HT-29 (cell line): ENCODE data around the gene MIDN. TPM values are rescaled to one million over a fixed set of nuclear protein-coding genes. Genes with fewer than 3 reads are reported as not detected.
A peak's percentile ranks its signal among the peaks of the same experiment; 100 is the strongest.
"Not testable (repeated sequence)": the region's sequence is repeated elsewhere in the genome, so short reads cannot be mapped to it uniquely, and the experiment has no call there.

Source experiments
- DNase-seq: peaks from one replicate; pipeline ENCODE4 v3.0.0-alpha.2; 2015; ENCODE audit warnings: low spot score
- total RNA-seq: library from RNA; depleted of rRNA; stranded (reverse); fragments of >200 nt; shearing (Covaris generic); gene quantifications from 2 replicates; pipeline ENCODE4 v1.2.3, GENCODE V29; 2014

Gene MIDN
- total RNA-seq, 1 experiment from 2014 or later, result 38.6 TPM

DNA sequence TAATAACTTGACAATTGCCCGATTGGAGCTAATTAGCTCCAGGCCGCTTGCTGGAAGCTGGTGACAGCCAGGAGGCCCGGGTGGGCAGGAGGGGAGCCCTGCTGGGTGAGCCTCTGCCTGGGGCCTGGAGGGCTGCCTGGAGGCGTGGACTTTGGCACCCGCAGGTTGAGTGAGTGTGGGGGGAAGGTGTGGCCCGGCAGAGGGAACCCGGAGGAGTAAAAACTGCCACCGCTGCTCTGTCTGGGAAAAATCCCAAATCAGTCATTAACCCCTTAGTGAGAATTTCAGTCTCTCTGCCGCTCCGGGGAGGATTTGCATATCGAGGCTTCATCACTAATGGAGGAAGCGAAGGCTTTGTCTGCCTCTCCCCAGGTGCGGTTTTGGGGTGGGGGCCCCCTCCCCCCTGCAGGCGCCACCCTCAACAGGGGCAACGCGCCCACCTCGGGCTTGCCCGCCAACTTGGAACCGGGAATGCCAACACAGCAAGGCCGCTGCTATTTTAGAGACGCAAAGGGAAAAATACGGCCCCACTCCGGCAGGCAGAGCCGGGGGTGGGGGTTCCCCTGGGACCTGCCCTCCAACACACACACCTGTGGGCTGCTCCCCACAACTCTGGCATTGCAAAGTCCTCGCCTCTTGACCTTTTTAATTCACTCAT is 43.5 kb downstream of the MIDN start:
- DNase-seq, result no peak

DNA sequence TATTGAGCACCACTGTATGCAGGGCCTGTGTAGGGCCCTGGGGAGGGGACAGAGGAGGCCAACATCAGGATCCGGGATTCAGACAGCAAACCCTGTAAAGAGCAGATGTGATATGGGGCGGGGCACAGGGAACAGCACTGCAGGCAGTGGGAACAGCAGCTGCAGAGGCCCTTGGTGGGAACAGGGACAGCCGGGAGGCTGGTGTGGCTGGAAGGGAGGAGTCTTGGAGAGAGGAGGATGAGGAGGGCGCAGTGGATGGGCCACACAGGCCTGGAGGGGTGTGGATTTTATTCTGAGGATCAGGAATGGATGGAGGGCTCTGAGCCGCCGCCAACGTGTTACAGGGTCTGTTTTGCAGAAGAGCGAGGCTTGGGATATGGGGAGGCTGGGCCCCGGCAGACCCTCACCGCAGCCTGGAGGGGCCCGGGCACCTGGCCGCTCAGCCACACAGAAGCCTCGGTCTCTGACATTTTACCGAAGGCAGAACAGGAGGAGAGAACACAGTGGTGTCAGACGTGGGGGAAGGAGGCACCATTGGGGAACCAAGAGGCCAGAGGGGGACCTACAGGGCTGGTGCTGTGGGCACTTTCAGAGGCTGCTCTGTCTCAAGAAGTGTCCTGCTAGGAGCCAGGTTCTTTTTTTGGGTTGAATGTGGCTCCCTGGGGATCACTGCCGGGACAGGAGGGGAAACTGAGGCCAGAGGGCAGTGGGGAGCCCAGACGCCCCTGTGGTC is 44.2 kb downstream of the MIDN start:
- no peak for DNase-seq

DNA sequence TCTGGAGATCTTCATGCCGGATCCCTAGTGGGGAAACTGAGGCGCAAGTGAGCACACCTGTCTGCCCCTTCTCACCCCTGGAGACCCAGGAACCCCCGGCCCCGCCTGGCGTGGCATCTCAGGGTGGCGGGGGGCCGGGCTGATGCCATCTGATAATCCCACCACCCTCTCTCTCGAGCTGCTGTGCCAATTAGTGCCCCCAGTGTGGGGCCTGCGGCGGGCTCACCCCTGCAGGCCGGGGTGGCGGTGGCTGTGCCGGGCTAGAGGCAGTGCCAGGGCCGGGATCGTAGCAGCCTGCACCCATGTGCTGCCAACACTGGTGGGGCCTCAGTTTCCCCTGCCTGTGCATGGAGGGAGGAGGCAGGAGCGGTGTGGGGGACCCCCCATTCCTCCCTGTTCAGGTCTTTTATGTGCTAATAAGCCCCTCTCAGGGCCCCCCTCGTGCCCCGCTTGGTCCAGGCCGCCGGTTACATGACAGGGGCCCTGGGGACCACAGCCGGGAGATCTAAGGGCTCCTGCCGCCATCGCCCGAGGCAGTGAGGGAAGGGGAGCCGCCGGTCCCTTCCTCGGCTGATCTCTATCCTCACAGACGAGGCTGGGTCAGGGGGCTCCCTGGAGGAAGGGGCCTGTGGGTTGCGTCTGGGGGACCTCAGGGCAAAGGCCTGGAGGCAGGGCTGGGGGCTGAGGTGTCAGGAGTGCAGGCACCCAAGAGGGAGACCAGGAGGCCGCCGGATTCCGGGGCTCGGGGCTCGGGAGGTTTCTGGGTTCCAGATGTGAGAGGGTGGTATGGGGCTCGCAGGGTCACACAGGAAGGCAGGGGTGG is 45.6 kb downstream of the MIDN start:
- no peak for DNase-seq

DNA sequence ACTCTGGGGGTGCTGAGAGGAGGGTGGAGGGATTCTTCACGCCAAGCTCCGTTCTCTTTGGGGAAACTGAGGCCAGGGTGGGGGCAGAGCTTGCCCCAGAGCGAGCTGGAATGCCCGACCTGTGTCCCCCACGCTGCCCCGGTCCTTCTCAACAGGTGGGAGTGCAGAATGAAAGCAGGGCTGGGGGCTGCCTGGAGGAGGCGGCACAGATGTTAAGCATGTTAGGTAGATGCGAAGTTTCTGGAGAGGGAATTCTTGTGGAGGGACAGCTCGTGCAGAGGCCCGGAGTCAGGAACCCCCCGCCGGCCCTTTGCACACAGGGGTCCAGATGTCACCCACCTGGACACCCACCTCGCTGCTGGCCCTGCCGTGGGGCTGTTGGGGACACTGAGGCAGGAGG is 46.3 kb downstream of the MIDN start:
- no peak for DNase-seq

DNA sequence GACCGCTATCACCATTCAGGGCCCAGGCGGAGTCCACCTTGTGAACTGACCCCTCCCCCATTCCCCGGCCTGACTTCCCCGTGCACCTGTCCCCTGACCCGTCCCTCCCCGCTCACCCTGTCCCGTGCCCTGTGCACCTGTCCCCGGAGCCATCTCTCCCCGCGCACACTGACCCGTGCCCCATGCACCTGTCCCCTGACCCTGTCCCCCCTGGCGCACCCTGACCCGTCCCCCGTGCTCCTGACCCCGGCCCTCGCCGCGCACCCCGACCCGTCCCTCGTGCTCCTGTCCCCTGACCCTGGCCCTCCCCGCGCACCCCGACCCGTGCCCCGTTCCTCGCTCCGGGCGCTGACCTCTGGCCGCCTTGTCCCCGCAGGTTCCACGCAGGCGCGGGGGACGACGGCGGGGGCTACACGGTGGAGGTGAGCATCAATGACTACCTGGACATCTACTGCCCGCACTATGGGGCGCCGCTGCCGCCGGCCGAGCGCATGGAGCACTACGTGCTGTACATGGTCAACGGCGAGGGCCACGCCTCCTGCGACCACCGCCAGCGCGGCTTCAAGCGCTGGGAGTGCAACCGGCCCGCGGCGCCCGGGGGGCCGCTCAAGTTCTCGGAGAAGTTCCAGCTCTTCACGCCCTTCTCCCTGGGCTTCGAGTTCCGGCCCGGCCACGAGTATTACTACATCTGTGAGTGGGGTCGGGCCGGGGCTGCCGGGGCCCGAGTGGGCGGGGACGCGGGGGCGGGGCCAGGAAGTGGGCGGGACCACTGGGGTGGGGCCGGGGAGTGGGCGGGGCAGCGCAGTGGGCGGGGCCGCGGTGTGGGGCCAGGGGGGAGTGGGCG is 47.0 kb downstream of the MIDN start:
- no peak for DNase-seq

DNA sequence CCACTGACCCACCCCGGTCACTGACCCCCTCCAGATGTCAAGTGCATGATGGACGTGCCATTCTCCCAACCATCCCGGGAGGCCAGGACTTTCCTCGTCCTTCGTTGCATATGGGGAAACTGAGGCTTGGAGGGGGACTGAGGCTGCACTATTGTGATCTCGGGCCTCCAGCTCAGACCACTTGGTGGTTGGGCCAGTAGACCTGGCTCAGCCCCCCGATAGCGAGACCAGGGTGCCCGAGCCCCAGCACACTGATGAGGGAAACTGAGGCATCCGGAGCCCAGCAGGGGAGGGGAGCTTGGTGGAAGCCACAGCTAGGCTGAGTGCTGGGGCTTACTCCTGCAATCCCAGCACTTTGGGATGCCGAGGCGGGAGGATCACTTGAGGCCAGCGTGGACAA is 47.7 kb downstream of the MIDN start:
- no peak for DNase-seq

DNA sequence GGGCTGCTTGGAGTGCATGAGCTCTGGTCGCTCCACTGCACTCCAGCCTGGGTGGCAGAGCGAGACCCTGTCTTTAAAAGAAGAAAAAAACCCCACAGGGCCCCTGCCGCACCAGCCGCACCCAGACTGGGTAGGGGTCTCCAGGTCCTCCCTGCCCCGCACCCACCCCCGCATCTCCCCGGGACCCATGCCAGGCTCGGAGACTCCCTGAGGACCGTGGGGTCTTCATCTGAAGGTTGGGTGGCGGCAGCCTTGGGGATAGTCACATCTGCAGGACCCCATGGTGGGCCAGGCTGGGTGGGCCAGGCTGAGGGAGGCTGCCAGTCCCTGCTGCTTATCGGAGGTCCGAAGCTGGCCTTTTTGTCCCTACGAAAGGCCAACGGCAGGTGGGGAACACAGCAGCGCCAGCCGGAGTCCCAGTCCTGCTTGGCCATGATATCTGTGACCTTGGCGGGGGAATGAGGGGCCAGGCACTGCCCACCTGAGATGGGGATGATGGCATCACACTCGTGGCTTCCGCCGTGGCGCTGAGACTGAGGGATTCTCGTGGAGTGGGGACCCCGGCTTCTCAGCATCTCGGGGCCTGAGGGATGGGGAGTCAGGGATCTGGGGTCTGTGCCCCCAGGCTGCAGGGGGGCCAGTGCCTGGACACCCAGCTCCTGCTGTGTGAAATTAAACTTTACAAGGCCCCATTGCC is 48.3 kb downstream of the MIDN start:
- DNase-seq, result no peak

DNA sequence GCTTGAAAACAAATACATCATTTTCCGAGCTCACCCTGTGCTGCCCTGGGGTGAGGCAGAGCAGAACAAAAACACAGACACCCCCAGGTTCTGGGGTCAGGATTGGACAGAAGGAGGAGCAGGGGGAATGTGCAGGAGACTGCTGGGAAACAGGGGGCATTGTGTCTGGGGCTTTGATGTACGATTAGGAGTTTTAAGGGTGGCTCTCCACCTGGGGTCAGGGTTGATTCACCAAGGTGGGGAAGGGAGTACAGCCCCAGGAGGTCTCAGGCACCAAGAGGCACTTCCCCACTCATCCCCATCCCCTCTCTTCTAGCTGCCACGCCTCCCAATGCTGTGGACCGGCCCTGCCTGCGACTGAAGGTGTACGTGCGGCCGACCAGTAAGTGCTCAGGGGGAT is 49.9 kb downstream of the MIDN start:
- DNase-seq, result no peak

DNA sequence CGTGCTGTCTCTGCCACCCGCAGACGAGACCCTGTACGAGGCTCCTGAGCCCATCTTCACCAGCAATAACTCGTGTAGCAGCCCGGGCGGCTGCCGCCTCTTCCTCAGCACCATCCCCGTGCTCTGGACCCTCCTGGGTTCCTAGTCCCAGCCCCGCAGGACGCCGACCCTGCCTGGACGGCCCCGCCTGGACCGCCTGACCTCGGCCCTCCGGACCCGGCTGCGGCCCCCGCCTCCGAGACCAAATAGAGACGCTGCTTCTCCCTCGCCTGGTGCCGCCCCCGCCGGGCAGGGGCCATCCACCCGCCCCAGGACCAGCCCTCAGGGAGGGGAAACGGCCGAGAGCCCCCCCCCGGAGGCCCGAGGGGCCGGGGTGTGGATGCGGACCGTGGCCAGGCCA is 51.4 kb downstream of the MIDN start:
- DNase-seq, result no peak

DNA sequence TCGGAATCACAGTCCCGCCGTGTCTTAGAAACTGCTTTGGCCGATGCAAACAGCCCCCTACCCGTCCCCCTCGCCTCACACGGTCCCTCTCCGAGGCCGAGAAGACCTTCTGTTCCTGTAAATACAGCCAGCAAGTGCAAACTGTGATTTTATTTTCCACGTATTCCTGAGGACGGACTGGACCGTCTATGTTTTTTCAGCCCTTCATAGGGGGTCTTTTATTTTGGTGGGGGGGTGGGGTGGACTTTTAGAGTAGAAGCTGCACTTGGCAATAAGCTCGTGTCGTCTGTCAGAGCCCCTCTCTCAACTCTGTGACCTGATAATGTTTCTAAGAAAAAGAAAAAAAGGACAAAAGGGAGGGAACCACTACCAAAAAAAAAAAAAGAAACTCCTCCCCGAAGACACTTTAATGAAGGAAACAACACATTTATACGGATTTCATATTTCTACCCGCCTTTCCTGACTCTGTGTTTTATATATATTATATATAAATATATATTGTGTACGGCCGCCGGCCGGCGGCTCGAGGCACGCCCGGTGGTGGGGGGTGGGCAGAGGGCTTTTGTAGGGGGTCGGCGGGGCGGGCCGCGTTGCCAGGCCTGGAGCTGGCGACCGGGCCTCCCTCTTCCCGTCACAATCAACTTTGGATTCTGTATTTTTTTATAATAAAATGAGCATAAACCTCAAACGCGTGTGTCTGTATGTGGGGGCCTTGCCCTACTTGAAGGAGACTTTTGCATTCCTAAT is 52.5 kb downstream of the MIDN start:
- no peak for DNase-seq

DNA sequence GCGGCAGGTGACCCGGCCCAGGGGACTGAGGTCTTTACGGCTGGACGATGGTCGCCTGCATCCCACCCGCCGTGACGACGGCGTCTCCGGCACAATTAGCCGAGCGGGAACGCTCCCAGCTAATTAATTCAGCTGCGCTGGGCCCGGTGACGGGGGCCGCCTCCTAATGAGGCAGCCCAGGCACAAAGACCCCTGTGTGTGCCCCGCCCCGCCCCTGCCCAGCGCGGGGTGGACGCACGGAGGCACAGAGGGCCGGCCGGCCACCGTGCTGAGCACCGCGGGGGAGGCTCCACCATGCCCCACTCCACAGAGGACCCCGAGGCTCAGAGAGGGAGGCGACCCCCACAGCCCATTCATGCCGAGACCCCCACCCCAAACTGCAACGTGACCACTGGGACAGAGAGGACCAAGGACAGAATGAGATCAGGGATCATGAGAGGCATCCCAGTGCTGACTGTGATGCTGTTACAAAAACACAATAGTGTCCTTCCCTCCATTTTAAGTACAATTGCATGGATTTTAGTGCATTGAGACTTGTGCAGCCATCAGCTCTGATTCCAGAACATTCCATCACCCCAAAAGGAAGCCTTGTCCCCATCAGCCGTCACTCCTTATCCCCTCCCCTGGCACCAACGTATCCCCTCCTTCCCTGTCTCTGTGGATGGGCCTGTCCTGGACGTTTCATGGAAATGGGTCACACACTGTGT is 54.3 kb downstream of the MIDN start:
- no peak for DNase-seq

DNA sequence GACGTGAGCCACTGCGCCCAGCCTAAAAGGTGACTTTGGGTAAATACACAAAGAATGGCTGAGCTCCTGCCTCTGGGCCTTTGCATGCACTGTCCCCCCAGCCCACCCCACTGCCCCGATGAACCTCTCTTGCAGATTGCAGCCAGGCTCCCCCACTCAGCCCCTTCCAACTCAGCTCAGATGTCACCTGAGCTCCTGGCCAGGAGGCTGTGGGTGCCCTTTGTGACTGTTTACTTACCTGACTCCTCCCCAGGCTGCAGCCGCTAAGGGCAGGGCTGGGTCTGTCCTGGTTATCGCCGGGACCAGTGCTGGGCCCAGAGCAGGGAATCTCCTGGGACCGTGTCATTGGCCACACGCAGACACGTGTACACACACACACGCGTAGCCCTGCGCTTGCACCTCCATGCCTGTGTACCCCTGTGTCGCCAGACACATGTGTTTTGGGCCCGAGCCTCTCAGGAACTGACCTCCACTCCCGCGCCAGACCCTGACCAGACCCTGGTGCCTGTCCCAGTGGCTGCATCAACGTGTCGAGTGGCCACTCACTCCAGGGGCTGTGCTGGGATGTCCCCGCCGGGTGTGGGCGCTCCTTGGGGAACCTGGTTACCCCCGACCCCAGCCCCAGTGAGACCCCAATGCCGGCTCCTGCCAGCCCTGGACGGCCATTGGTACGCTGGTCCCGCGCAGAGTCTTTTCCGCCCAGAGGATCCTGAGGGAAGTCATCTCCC is 56.0 kb downstream of the MIDN start:
- peak; percentile 58 for DNase-seq

DNA sequence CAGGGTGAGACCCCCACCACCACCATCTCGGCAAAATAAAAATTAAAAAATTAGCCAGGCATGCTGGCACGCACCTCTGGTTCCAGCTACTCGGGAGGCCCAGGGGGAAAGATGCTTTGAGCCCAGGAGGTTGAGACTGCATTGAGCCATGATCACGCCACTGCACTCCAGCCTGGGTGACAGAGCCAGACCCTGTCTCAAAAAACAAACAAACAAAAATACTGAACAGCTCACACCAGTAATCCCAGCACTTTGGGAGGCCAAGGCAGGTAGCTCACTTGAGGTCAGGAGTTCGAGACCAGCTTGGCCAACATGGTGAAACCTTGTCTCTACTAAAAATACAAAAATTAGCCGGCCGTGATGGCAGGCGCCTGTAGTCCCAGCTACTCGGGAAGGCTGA is 57.0 kb downstream of the MIDN start:
- not testable (repeated sequence) for DNase-seq

DNA sequence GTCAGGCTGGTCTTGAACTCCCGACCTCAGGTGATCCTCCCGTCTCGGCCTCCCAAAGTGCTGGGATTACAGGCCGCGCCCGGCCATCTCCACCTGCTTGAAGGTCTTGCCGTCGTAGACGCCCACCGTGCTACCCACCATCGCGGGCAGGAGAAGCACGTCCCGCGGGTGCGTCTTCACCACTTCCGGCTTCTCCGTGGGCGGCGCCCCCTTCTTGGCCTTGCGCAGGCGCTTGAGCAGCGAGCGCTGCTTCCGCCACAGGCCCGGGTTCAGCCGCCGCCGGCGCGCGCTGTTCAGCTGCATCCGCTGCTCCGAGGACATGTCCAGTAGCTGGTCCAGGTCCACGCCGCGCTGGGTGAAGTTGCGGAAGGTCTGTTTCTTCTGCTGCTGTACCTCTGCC is 58.9 kb downstream of the MIDN start:
- no peak for DNase-seq

DNA sequence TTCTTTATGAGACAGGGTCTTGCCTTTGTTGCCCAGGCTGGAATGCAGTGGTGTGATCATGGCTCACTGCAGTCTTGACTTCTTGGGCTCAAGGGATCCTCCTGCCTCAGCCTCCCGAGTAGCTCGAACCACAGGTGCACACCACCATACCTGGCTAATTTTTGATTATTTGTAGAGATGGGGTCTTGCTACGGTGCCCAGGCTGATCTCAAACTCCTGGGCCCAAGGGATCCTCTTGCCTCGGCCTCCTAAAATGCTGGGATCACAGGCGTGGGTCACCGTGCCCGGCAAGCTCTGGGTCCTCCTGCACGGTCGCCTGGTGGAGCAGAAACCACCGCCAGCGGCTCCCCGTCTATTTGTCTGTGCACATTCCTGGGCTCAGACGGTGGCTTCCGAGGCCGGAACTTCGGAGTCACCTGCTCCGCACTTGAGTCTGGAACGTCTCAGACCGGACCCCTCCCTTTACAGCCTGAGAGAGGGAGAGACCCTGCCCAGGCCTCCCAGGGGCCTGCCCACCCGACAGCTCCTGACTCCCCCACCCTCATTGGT is 59.4 kb downstream of the MIDN start:
- DNase-seq, result no peak

DNA sequence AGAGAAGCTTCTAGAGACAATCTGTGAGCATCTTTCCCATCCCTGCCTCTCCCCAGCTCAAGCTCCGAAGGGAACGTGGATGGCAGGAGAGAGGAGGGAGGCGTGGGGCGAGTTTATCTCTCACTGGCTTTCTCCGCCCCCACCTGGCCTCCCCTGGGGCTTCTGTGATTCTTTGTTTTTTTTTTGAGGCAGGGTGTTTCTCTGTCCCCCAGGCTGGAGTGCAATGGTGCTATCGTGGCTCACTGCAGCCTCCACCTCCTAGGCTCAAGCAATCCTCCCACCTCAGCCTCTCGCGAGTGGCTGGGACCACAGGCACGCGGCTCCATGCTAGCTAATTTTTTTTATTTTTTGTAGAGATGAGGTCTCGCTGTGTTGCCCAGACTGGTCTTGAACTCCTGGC is 60.3 kb downstream of the MIDN start:
- no peak for DNase-seq
